HCT116 (cell line): ENCODE data around the gene MEIS2. TPM values are rescaled to one million over a fixed set of nuclear protein-coding genes. Genes with fewer than 3 reads are reported as not detected.

Experiments used
- ATAC-seq: fragments of 200-7000 bp; cut with Tn5 transposase; 2 replicates; pipeline ENCODE4 v1.9.1; 2020; ENCODE audit warnings: mild to moderate bottlenecking, moderate library complexity
- BruUV-seq: library from RNA; stranded (reverse); fragments of 400-500 nt; replicated peaks from 2 replicates; lab custom pipeline; 2021; lab: Mats Ljungman, UMichigan
- CTCF ChIA-PET: fragments of 300-600 bp; sonication (Branson Sonifier 250); formaldehyde crosslinking; loops from one replicate; lab custom pipeline; 2021; ENCODE audit warnings: antibody characterized with exemption; lab: Charles Lee
- POLR2A ChIA-PET: fragments of 300-600, 350-600 bp; sonication (Branson Sonifier 250); formaldehyde crosslinking; loops from one replicate; lab custom pipeline; 2021; ENCODE audit warnings: antibody characterized with exemption; lab: Charles Lee
- RAD21 ChIA-PET, 2 experiments: fragments of 300-600 bp; sonication (Branson Sonifier 250); formaldehyde crosslinking; loops; one replicate each; lab custom pipeline; 2023; ENCODE audit warnings: low total read pairs in 2 of 2; ENCODE audit not compliant: uncharacterized antibody in 2 of 2, unreplicated experiment in 2 of 2, low non-redundant PET in 1 of 2; lab: Charles Lee
- DNase-seq: peaks from one replicate; pipeline ENCODE4 v3.0.0-alpha.2; 2010; ENCODE audit warnings: low read depth, low spot score
- H2AFZ ChIP-seq: fragments of 200-600 bp; shearing (Covaris generic), sonication (generic); 2 replicates; pipeline ENCODE4 v1.6.1; 2017; ENCODE audit warnings: low read depth, mixed run types, mixed read lengths, antibody characterized with exemption, low read length; ENCODE audit not compliant: poor library complexity, severe bottlenecking
- H3K27ac ChIP-seq: 2 replicates; pipeline ENCODE4 v1.5.1; 2012; ENCODE audit warnings: low read depth, low read length
- H3K27me3 ChIP-seq: fragments of 200-600 bp; sonication (generic); 2 replicates; pipeline ENCODE4 v1.6.1; 2016; ENCODE audit warnings: mixed run types, low read length, mixed read lengths; ENCODE audit not compliant: insufficient read depth
- H3K36me3 ChIP-seq, 2 experiments: fragments of 200-500 bp in 1 of 2; fragments of 200-600 bp in 1 of 2; sonication (Bioruptor generic) in 1 of 2; sonication (generic) in 1 of 2; 2 replicates each; pipeline versions ENCODE4 v1.5.1 to v1.6.1; 2014 to 2016; ENCODE audit warnings: low read length in 2 of 2, inconsistent platforms in 1 of 2, mixed read lengths in 1 of 2, mixed run types in 1 of 2; ENCODE audit not compliant: insufficient read depth in 2 of 2, control insufficient read depth in 1 of 2
- H3K4me1 ChIP-seq, 2 experiments: fragments of 200-600 bp in 1 of 2; sonication (generic) in 1 of 2; 2 replicates each; pipeline versions ENCODE4 v1.5.1 to v1.6.1; 2012 to 2017; ENCODE audit warnings: low read length in 2 of 2, inconsistent platforms in 1 of 2, mild to moderate bottlenecking in 1 of 2, mixed read lengths in 1 of 2, mixed run types in 1 of 2, moderate library complexity in 1 of 2; ENCODE audit not compliant: insufficient read depth in 2 of 2, control insufficient read depth in 1 of 2
- H3K4me2 ChIP-seq: fragments of 200-600 bp; sonication (generic); 2 replicates; pipeline ENCODE4 v1.6.1; 2017; ENCODE audit warnings: mixed run types, low read length, mixed read lengths
- H3K4me3 ChIP-seq, 2 experiments: fragments of 200-600 bp in 1 of 2; sonication (generic) in 1 of 2; replicated peaks in 1 of 2; 2 replicates each; pipeline ENCODE4 v1.5.1; 2011 to 2016; ENCODE audit warnings: low read length in 2 of 2, control low read depth in 1 of 2, low read depth in 1 of 2, mild to moderate bottlenecking in 1 of 2, mixed read lengths in 1 of 2, mixed run types in 1 of 2
- H3K79me2 ChIP-seq: fragments of 200-600 bp; sonication (generic); 2 replicates; pipeline ENCODE4 v1.6.1; 2017; ENCODE audit warnings: mild to moderate bottlenecking, mixed run types, low read length, moderate library complexity, mixed read lengths; ENCODE audit not compliant: insufficient read depth
- H3K9ac ChIP-seq: fragments of 200-600 bp; sonication (generic); 2 replicates; pipeline ENCODE4 v1.6.1; 2016; ENCODE audit warnings: low read length, mixed read lengths
- H3K9me2 ChIP-seq: fragments of 200-600 bp; sonication (generic), shearing (Covaris generic); 2 replicates; pipeline ENCODE4 v1.6.1; 2017; ENCODE audit warnings: mixed run types, mild to moderate bottlenecking, moderate library complexity; ENCODE audit not compliant: insufficient read depth
- H3K9me3 ChIP-seq, 2 experiments: fragments of 200-500 bp in 1 of 2; fragments of 200-600 bp in 1 of 2; sonication (Bioruptor generic) in 1 of 2; sonication (generic) in 1 of 2; 2 replicates each; pipeline ENCODE4 v1.6.1; 2014 to 2017; ENCODE audit warnings: low read length in 2 of 2, mixed read lengths in 2 of 2, inconsistent platforms in 1 of 2, low read depth in 1 of 2, mild to moderate bottlenecking in 1 of 2, mixed run types in 1 of 2, moderate library complexity in 1 of 2; ENCODE audit not compliant: control insufficient read depth in 1 of 2, insufficient read depth in 1 of 2
- H4K20me1 ChIP-seq: fragments of 200-600 bp; sonication (generic), shearing (Covaris generic); 2 replicates; pipeline ENCODE4 v1.6.1; 2017; ENCODE audit warnings: mixed run types, mild to moderate bottlenecking, moderate library complexity; ENCODE audit not compliant: insufficient read depth
- CBX3 ChIP-seq: IDR thresholded peaks from 2 replicates; pipeline ENCODE4 v1.6.1; 2012; ENCODE audit warnings: low read depth
- CEBPB ChIP-seq: IDR thresholded peaks from 2 replicates; pipeline ENCODE4 v1.6.1; 2012; ENCODE audit warnings: low read depth
- EGR1 ChIP-seq: IDR thresholded peaks from 2 replicates; pipeline ENCODE4 v1.6.1; 2012; ENCODE audit warnings: low read depth
- ELF1 ChIP-seq: IDR thresholded peaks from 2 replicates; pipeline ENCODE4 v1.6.1; 2012; ENCODE audit warnings: low read depth, borderline replicate concordance
- FOSL1 ChIP-seq: IDR thresholded peaks from 2 replicates; pipeline ENCODE4 v1.6.1; 2012; ENCODE audit warnings: low read depth
- JUND ChIP-seq: IDR thresholded peaks from 2 replicates; pipeline ENCODE4 v1.6.1; 2012
- POLR2A ChIP-seq: IDR thresholded peaks from 2 replicates; pipeline ENCODE4 v1.7.0; 2011; ENCODE audit warnings: borderline replicate concordance; ENCODE audit not compliant: insufficient read depth, insufficient read length; ENCODE audit errors: extremely low read depth
- SP1 ChIP-seq: IDR thresholded peaks from 2 replicates; pipeline ENCODE4 v1.6.1; 2012; ENCODE audit warnings: low read depth
- TCF7L2 ChIP-seq: IDR thresholded peaks from 2 replicates; pipeline ENCODE4 v1.7.0; 2011; ENCODE audit warnings: borderline replicate concordance, inconsistent platforms; ENCODE audit not compliant: insufficient read depth, insufficient read length; ENCODE audit errors: extremely low read depth
- YY1 ChIP-seq: IDR thresholded peaks from 2 replicates; pipeline ENCODE4 v1.6.1; 2011; ENCODE audit warnings: low read length, low read depth, moderate library complexity, mild to moderate bottlenecking; ENCODE audit not compliant: insufficient replicate concordance; ENCODE audit errors: extremely low read depth
- ZNF274 ChIP-seq: fragments of 200-500 bp; sonication (Bioruptor generic); IDR thresholded peaks from 2 replicates; pipeline ENCODE4 v1.6.1; 2014; ENCODE audit warnings: mild to moderate bottlenecking, low read depth, low read length, inconsistent platforms
- intact Hi-C: fragments of 100-400 bp; cut with micrococcal nuclease; formaldehyde crosslinking; loops from 2 replicates; pipeline ENCODE4 v1.10.0; 2022
- total RNA-seq: library from RNA; stranded (reverse); gene quantifications from one replicate; pipeline ENCODE4 v1.2.1, GENCODE V29; 2021; ENCODE audit not compliant: unreplicated experiment
- TF ChIP-seq, protein P1 (sequence below), 3 experiments: fragments of 200-600 bp in 1 of 3; sonication (generic) in 1 of 3; IDR thresholded peaks in 2 of 3; conservative IDR thresholded peaks in 1 of 3; 2 replicates each; pipeline ENCODE4 v1.5.1; 2012 to 2017; ENCODE audit warnings: low read depth in 2 of 3, low read length in 2 of 3, antibody characterized with exemption in 1 of 3, borderline replicate concordance in 1 of 3, control low read depth in 1 of 3, mild to moderate bottlenecking in 1 of 3, mixed read lengths in 1 of 3, mixed run types in 1 of 3, moderate library complexity in 1 of 3; ENCODE audit not compliant: insufficient read depth in 1 of 3
- TF ChIP-seq, protein P2 (sequence below): IDR thresholded peaks from 2 replicates; pipeline ENCODE4 v1.6.1; 2012
- TF ChIP-seq, protein P3 (sequence below): IDR thresholded peaks from 2 replicates; pipeline ENCODE4 v1.6.1; 2012
- TF ChIP-seq, protein P4 (sequence below): IDR thresholded peaks from 2 replicates; pipeline ENCODE4 v1.6.1; 2012; ENCODE audit warnings: low read depth

Gene MEIS2
- total RNA-seq, 1 experiment from 2014 or later, result 11.5 TPM

DNA sequence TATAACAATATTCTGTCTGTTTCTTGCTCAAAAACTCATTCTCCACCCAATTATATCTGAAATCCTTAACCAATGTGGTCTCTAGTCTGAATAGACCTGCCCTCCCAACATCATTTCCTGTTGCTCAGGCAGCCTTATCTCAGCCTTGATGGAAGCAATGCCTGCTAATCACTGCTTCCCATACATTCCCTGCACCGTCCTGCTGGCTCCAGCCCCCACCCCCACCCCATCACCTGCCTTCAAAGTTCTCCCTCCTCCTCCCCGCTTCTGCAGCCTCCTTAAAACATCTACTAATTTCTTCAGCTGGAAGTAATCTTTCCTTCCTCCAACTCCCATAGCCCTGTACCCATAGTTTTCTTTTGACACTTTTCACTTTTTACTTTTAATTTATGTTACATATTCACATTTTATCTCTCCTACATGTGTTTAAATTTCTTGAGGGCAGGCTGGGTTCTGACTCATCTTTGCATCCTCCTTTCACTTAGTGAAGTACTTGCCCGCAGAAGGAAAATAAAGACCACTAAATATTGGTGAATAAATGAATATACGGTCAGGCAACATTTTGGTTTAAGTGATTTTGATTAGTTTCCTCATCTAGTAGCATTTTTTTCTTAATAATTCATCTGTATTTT is 98.2 kb downstream of the MEIS2 start:
- Histone ChIP-seq H3K9ac (no peak overlapping the region), H3K4me1 (no peaks in the 10 kb centered on the region), H3K27ac (no peak overlapping the region), H4K20me1 (no peaks in the 10 kb centered on the region; the same call in 1 of the 2 replicates), H3K9me2 (no peaks in the 10 kb centered on the region), H3K9me3 (no peaks in the 10 kb centered on the region), H3K36me3 (no peaks in the 10 kb centered on the region), H3K4me2 (no peak overlapping the region), H3K27me3 (no peaks in the 10 kb centered on the region), H3K4me3 (no peak overlapping the region), H2AFZ (no peak overlapping the region), H3K79me2 (no peaks in the 10 kb centered on the region)
- DNase-seq (no peak), ATAC-seq (no peak)
- CTCF ChIA-PET, result no interaction called here
- POLR2A ChIA-PET, result no interaction called here
- intact Hi-C loops, result no loop called here
- RAD21 ChIA-PET, result no interaction called here
- no TSS peak for BruUV-seq
- TF ChIP-seq JUND, result no peak
- no peak for TF ChIP-seq ELF1
- TF ChIP-seq CEBPB, result no peak
- TF ChIP-seq TCF7L2, result no peak
- TF ChIP-seq YY1, result no peak
- TF ChIP-seq, protein P1, sequence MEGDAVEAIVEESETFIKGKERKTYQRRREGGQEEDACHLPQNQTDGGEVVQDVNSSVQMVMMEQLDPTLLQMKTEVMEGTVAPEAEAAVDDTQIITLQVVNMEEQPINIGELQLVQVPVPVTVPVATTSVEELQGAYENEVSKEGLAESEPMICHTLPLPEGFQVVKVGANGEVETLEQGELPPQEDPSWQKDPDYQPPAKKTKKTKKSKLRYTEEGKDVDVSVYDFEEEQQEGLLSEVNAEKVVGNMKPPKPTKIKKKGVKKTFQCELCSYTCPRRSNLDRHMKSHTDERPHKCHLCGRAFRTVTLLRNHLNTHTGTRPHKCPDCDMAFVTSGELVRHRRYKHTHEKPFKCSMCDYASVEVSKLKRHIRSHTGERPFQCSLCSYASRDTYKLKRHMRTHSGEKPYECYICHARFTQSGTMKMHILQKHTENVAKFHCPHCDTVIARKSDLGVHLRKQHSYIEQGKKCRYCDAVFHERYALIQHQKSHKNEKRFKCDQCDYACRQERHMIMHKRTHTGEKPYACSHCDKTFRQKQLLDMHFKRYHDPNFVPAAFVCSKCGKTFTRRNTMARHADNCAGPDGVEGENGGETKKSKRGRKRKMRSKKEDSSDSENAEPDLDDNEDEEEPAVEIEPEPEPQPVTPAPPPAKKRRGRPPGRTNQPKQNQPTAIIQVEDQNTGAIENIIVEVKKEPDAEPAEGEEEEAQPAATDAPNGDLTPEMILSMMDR (IDR thresholded peaks at IDR 0.05 in 2 of 3, conservative IDR thresholded peaks at IDR 0.05 in 1 of 3; ENCODE audit: borderline replicate concordance in 1 of 3, insufficient read depth in 1 of 3, low read depth in 2 of 3, low read length in 2 of 3), result no peak
- TF ChIP-seq EGR1, result no peak
- no peak for TF ChIP-seq CBX3
- no peak for TF ChIP-seq POLR2A
- TF ChIP-seq, protein P2, sequence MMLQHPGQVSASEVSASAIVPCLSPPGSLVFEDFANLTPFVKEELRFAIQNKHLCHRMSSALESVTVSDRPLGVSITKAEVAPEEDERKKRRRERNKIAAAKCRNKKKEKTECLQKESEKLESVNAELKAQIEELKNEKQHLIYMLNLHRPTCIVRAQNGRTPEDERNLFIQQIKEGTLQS, result no peak
- TF ChIP-seq, protein P3, sequence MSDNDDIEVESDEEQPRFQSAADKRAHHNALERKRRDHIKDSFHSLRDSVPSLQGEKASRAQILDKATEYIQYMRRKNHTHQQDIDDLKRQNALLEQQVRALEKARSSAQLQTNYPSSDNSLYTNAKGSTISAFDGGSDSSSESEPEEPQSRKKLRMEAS, result no peak
- TF ChIP-seq FOSL1, result no peak
- no peak for TF ChIP-seq ZNF274
- TF ChIP-seq, protein P4, sequence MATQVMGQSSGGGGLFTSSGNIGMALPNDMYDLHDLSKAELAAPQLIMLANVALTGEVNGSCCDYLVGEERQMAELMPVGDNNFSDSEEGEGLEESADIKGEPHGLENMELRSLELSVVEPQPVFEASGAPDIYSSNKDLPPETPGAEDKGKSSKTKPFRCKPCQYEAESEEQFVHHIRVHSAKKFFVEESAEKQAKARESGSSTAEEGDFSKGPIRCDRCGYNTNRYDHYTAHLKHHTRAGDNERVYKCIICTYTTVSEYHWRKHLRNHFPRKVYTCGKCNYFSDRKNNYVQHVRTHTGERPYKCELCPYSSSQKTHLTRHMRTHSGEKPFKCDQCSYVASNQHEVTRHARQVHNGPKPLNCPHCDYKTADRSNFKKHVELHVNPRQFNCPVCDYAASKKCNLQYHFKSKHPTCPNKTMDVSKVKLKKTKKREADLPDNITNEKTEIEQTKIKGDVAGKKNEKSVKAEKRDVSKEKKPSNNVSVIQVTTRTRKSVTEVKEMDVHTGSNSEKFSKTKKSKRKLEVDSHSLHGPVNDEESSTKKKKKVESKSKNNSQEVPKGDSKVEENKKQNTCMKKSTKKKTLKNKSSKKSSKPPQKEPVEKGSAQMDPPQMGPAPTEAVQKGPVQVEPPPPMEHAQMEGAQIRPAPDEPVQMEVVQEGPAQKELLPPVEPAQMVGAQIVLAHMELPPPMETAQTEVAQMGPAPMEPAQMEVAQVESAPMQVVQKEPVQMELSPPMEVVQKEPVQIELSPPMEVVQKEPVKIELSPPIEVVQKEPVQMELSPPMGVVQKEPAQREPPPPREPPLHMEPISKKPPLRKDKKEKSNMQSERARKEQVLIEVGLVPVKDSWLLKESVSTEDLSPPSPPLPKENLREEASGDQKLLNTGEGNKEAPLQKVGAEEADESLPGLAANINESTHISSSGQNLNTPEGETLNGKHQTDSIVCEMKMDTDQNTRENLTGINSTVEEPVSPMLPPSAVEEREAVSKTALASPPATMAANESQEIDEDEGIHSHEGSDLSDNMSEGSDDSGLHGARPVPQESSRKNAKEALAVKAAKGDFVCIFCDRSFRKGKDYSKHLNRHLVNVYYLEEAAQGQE, result no peak
- no peak for TF ChIP-seq SP1
